Duodenal mucosa (tissue), 2 donors: ENCODE measurements around the gene KCNJ14.
A peak's percentile ranks its signal among the peaks of the same experiment; 100 is the strongest.
"Not testable (repeated sequence)": the region's sequence is repeated elsewhere in the genome, so short reads cannot be mapped to it uniquely, and the experiment has no call there.

Experiments used
- H3K27ac ChIP-seq: one replicate; pipeline ENCODE4 v1.7.0; 2013; ENCODE audit warnings: low read depth, low read length
- H3K27me3 ChIP-seq, 2 donors: one replicate each; pipeline ENCODE4 v1.7.0; 2013; ENCODE audit warnings: low read length in 2 of 2, control low read depth in 1 of 2; ENCODE audit not compliant: insufficient read depth in 2 of 2, control insufficient read depth in 1 of 2
- H3K36me3 ChIP-seq, 2 donors: one replicate each; pipeline ENCODE4 v1.7.0; 2013; ENCODE audit warnings: low read length in 2 of 2, control low read depth in 1 of 2; ENCODE audit not compliant: insufficient read depth in 2 of 2, control insufficient read depth in 1 of 2
- H3K4me1 ChIP-seq, 2 donors: one replicate each; pipeline ENCODE4 v1.7.0; 2013; ENCODE audit warnings: low read length in 2 of 2, control low read depth in 1 of 2; ENCODE audit not compliant: insufficient read depth in 2 of 2, control insufficient read depth in 1 of 2
- H3K4me3 ChIP-seq, 2 donors: one replicate each; pipeline ENCODE4 v1.7.0; 2013; ENCODE audit warnings: low read length in 2 of 2, low read depth in 1 of 2
- H3K9ac ChIP-seq, 2 donors: one replicate each; pipeline ENCODE4 v1.7.0; 2013; ENCODE audit warnings: low read length in 2 of 2, low read depth in 1 of 2
- H3K9me3 ChIP-seq, 2 donors: one replicate each; pipeline ENCODE4 v1.7.0; 2013; ENCODE audit warnings: low read length in 2 of 2, control low read depth in 1 of 2; ENCODE audit not compliant: control insufficient read depth in 1 of 2

KCNJ14 gene

DNA sequence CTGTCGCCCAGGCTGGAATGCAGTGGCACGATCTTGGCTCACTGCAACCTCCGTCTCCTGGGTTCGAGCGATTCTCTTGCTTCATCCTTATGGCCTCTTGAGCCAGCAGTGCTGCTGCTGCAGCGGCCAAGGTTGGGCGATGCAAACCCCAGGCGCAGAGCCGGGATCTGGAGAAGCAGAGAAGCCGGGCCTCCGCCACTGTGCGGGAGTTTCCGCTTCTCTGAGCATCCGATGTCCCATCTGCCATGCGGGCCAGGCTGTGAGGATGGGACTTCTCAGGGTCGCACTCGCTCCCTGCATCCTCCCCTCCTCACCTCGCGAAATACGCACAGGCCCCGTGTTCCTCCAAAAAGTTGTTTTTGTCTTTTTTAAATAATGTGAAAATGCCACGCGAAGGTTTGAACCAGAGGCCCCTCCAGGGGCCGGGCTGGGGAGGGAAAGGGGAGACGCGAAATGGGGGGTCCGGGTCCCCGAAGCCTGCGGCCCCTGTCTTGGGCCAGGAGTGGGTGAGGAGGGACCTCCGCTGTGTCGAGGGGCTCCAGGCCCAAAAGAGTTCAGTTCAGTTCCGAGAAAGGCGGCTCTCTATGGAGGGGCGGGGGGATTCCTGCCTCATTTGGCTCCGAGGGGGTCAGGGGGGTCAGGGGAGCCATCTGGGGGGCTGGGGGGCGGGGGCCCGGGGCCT, 29.7 kb downstream of the KCNJ14 start:
- Histone ChIP-seq H3K9ac (no peak overlapping the region), H3K4me1 (peaks cover 21 to 28% of the 10 kb centered on the region in 2 donors), H3K4me3 (no peak overlapping the region), H3K27me3 (no peaks in the 10 kb centered on the region), H3K27ac (no peak overlapping the region), H3K9me3 (no peaks in the 10 kb centered on the region), H3K36me3 (no peaks in the 10 kb centered on the region)

DNA sequence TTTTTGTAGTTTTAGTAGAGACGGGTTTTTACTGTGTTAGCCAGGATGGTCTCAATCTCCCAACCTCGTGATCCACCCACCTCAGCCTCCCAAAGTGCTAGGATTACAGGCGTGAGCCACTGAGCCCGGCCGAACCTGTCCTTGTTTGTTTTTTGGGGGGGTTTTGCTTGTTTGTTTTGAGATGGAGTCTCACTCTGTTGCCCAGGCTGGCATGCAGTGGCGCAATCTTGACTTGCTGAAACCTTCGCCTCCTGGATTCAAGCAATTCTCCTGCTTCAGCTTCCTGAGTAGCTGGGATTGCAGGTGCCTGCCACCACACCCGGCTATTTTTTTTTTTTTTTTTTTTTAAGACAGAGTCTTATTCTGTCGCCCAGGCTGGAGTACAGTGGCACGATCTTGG, 31.3 kb downstream of the KCNJ14 start:
- not testable (repeated sequence) for H3K27me3 ChIP-seq, H3K9me3 ChIP-seq, H3K36me3 ChIP-seq, H3K27ac ChIP-seq, H3K4me3 ChIP-seq, H3K9ac ChIP-seq
- H3K4me1 ChIP-seq, result peaks cover 19 to 33% of the 10 kb centered on the region in 2 donors

DNA sequence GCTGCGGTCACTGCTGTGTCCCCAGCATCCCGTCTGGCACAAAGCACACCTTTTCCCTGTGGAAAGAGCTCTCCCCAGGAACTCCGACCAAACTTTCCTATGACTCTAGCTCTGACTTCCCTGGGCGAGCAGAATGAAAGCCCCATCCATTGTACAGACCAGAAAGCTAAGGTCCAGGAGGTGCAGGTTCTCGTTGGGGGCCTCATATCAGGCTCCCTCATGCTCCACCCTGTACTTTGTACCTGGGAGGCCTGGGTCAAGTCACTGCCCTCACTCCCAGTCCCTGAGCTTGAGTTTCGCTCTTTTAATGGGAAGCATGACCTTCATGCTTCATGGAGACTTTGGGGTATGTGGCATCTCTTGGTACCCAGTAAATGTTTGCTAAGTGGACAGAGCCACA, 32.2 kb downstream of the KCNJ14 start:
- Histone ChIP-seq H3K27ac (peak overlapping the region; percentile 55), H3K4me1 (peaks cover 22 to 36% of the 10 kb centered on the region in 2 donors), H3K36me3 (no peaks in the 10 kb centered on the region), H3K4me3 (peak overlapping the region; percentile 6 to 32), H3K27me3 (no peaks in the 10 kb centered on the region), H3K9me3 (no peaks in the 10 kb centered on the region), H3K9ac (no peak overlapping the region)

DNA sequence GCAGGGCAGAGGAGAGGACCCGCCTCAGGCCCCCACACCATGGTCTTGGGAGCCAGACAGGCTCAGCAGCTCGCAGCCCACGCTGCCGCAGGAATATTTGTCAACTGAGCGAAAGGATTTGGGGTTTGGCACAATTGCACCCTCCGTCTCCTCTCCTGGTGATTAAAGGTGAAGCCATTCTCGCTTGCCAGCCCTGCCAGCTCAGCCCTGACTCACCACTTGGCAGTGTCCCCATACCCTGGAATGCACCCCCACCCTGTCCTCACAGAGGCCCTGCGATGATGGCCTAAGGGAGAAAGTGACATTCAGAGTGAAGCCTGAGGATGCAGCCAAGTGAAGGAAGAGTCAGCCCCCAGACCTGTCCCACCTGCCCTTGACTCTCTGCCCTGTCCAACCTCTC, 32.6 kb downstream of the KCNJ14 start:
- H3K4me1 ChIP-seq, result peaks cover 23 to 37% of the 10 kb centered on the region in 2 donors
- H3K9ac ChIP-seq, result no peak overlapping the region
- no peaks in the 10 kb centered on the region for H3K36me3 ChIP-seq
- no peaks in the 10 kb centered on the region for H3K9me3 ChIP-seq
- peak overlapping the region; percentile 55 for H3K27ac ChIP-seq
- peak overlapping the region; percentile 6 to 32 for H3K4me3 ChIP-seq
- H3K27me3 ChIP-seq, result no peaks in the 10 kb centered on the region

DNA sequence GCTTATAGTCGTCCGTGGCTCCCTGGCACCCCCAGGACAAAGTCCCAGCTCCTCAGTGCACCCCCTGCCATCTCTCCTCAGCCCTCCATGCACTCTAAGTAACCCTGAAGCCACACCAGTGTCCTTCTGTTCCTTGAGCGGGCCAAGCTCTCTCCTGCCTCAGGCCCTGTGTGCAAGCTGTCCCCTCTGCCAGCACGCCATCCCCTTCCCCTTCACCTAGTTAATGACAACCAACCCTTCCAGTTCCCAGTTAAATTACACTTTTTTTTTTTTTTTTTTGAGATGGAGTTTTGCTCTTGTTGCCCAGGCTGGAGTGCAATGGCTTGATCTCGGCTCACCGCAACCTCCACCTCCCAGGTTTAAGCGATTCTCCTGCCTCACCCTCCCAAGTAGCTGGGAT, 33.1 kb downstream of the KCNJ14 start:
- H3K27ac ChIP-seq, H3K27me3 ChIP-seq, H3K9me3 ChIP-seq, H3K9ac ChIP-seq, H3K36me3 ChIP-seq: not testable (repeated sequence)
- Histone ChIP-seq H3K4me3 (peak overlapping the region in 1 of 2 donors; percentile 32), H3K4me1 (peaks cover 23 to 37% of the 10 kb centered on the region in 2 donors)

DNA sequence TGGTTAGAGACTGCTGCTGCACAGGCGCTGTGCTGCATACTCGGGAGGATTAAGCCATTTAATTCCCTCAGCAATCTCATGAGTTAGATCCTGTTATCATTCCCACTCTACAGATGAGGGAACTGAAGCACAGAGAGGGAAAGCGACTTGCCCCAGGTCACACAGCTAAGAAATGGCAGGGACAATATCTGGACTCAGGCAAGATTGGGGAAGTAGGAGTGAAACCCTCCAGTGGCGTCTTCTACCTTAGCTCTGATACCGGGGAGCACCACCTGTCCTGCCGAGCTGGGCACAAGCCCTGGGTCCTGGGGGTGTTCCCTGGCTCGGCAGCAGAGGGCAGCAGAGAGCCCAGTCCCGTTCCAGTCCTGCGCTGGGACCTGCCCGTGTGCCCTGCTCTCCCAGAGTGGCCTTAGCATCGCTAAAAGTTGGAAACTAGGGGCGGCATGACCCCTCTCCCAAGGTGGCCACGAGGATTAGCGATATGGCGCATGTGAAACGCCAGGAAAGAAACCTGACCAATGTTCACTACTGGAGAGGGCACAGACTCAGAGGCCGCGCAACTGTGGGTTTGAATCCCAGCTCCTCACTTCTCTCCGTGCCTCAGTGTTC, 34.3 kb downstream of the KCNJ14 start:
- H3K9ac ChIP-seq, result no peak overlapping the region
- no peaks in the 10 kb centered on the region for H3K27me3 ChIP-seq
- H3K27ac ChIP-seq, result no peak overlapping the region
- no peaks in the 10 kb centered on the region for H3K36me3 ChIP-seq
- peaks cover 30 to 44% of the 10 kb centered on the region in 2 donors for H3K4me1 ChIP-seq
- H3K9me3 ChIP-seq, result no peaks in the 10 kb centered on the region
- H3K4me3 ChIP-seq, result no peak overlapping the region

DNA sequence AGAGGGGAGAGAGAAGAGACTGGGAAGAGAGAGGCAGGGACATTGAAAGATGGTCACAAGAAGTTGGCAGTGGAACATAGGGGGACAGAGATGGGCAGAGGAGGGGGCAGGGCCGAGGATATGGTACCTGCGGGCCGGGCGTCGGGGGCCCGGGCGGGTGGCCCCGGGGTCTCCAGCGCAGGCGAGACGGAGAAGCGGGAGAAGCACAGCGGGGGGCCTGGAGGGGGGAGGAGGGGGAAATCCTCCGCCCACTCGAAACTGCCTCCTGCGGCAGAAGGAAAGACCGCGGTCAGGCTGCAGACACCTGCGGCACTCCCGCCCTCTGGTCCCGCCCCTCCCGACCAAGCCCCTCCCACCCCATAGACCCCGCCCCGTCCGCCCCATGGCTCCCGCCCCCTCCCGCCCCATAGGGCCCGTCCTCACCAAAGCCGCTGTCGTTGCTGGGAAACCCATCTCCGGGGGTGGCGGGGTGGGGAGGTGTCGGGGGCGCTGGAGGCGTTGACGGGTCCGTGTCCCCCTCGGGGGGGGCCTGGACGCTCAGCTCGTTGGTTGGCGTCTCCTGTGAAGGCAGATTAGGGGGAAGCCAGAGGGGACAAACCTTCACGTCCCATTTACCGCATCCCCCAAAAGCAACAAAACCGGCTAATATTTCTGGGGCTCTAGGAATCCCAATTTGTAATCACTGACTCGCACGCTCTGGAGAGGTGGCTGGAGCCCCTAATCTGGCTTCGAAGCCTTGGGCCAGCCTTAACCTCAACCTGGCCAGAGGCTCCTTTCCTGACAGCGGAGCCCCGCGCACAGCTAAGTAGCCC, 35.8 kb downstream of the KCNJ14 start:
- H3K36me3 ChIP-seq, result no peaks in the 10 kb centered on the region
- H3K9me3 ChIP-seq, result no peaks in the 10 kb centered on the region
- H3K27me3 ChIP-seq, result no peaks in the 10 kb centered on the region
- H3K4me3 ChIP-seq, result peak overlapping the region in 1 of 2 donors; percentile 32
- no peak overlapping the region for H3K9ac ChIP-seq
- no peak overlapping the region for H3K27ac ChIP-seq
- peaks cover 39 to 55% of the 10 kb centered on the region in 2 donors for H3K4me1 ChIP-seq

DNA sequence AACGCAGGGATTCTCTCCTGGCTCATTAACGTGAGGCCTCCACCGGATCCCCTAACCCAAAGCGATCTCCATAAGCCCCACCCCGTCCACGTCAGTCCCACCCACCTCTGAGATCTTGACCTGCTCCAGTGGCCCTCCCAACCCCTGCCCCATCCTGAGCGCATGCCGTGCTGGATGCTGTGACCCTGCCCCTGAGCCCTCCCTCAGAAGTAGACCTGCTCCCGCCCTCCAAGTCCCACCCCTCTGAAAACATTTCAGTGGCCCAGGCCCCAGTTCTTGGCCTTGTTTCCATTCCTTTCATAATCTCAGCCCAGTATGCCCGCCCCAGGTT, 36.4 kb downstream of the KCNJ14 start:
- Histone ChIP-seq H3K36me3 (no peaks in the 10 kb centered on the region), H3K9me3 (no peaks in the 10 kb centered on the region), H3K4me3 (no peak overlapping the region), H3K9ac (no peak overlapping the region), H3K4me1 (peaks cover 39 to 55% of the 10 kb centered on the region in 2 donors), H3K27me3 (no peaks in the 10 kb centered on the region), H3K27ac (no peak overlapping the region)

DNA sequence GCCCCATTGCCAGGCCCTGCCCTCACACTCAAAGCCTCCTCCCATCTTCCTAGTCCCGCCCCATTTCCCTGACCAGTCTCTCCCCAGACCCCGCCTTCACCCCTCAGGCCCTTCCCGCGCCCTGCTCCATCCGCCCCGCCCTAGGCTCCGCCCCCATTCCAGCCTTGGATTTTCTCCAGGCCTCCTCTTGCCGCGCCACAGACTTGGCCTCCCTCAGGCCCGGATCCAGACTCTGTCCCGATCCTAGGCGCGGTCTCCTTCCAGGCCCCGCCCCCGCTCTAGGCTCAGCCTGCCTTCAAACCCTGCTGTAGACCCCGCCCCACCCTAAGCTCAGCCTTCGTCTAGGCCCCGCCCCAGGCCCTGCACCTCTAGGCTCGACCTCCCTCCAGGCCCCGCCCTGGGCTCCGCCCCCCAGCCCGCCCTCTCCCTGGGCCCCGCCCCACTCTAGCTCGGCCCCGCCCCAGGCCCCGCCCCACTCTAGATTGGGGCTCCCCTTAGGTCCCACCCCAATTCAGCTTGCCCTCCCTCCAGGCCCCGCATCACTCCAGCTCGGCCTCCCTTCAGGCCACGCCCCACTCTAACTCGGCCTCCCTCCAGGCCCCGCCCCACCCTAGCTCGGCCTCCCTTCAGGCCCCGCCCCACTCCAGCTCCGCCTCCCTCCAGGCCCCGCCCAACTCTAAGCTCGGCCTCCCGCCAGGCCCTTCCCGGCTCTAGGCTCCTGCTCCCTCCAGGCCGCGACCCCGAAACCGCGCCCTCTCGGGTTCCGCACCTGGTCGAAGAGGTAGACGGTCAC, 37.7 kb downstream of the KCNJ14 start:
- H3K27ac ChIP-seq, result peak overlapping the region; percentile 72
- peaks cover 0 to 9% of the 10 kb centered on the region in 2 donors for H3K27me3 ChIP-seq
- H3K36me3 ChIP-seq, result no peaks in the 10 kb centered on the region
- H3K4me3 ChIP-seq, result peak overlapping the region; percentile 62 to 72
- peaks cover 29 to 56% of the 10 kb centered on the region in 2 donors for H3K4me1 ChIP-seq
- peak overlapping the region; percentile 56 to 69 for H3K9ac ChIP-seq
- H3K9me3 ChIP-seq, result no peaks in the 10 kb centered on the region
